HG03108 (cell line): ENCODE data around the gene PCSK6.

ENCODE experiments used
- ATAC-seq: cut with Tn5 transposase; IDR thresholded peaks from one replicate; pipeline ENCODE4 v1.9.1; 2021; ENCODE audit warnings: moderate library complexity; ENCODE audit not compliant: unreplicated experiment

The PCSK6 gene

DNA sequence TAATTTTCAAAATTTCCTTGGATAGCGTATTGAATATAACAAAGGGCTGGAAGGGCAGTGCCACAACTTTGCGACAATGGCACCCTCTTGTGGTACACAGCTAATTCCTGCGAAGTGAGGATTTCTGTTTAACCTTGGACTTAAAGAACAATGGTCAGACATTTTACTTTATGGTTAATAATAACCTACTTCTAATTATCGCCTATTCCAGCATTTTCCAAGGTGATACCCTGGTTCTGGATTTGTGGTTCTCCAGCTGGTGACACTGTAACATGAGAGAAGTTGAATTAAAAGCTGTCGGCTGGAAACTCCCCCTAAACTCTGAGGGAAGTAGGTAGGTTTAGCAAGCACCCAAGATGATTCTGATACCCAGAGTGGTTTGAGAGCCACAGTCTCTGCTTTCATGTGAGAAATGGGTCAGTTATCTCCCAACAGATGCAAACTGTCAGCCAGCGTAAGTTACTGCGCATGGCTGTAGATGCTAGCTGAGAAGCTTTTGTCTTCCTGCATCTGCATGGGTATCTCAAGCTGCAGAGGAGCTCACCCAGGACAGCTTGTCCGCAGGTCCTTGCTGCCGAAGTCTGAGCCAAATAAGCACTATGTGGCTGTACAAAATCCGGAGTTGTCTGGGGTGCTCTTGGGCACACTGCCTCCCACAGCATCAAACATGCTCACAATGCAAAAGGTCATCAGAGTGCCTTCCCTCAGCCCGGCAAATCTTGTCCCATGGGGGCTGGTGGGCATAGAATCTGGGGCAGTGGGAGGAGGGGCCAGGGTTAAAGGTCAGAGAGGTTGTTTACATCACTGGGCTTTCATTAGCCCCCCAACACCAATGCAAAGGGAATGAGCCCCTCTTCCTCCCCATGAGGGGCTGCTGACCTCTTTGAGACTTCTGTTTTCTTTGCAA, 231.0 kb downstream of the PCSK6 start:
- ATAC-seq = no peak

DNA sequence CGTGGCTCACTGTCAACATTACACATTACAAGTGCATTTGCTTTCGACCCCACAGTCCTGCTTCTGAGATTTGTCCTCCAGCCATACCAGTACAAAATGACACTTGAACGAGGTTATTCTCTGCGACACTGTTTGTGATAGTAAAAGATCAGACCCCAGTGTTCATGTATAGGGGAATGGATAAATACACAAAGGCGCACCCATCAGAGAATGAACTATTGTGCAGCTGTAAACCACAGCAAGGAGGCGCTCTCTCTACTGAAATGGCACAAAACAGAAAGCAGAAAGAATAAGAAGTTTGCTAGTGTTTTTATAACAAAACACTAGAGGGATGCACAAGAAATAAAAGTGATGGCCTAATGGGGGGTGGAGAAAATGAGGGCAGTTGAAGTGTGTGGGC, 232.8 kb downstream of the PCSK6 start:
- ATAC-seq = no peak

DNA sequence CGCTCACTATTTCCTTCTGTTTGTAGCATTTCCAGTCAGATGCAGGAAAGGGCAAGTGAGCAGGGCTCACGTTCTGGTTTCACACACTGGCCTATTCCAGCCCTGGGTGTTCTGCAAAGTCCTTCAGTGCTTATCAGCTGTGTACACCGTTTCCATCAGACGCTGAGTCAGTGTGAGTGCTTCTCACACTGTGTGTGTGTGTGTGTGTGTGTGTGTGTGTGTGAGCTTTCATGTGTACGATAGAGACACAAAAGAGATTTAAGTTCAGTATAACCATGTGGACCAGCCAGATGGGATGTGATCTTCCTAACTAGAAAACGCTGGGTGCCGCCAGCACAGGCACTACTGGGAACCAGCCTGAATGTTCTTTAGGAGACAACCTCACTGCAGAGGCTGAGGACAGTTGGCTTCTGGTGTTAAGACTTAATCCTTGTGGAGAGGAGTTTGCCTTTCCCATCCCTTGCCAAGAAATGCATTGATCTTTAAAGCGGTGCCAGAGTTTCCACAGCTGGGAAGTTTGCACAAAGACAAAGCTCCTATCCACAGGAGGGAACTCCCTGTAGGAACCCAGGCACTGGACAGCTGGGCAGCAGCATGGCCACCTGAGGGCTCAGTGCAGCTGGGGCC, 233.8 kb downstream of the PCSK6 start:
- ATAC-seq = no peak

DNA sequence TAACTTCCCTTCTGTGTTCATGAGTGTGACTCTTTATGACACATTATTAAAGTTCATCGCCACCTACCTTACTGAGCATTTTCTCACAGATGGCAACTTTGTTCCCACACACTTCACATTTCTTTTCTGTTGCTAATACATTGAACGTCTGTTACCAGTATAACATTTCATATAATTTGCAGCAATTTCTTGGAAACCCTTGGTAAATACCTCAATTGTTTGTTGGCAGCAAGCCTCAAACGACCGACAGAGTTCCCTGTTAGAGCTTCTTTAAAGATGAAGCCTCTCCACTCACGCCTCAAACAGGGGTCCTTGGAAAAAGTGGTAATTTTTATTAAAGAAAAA, 234.5 kb downstream of the PCSK6 start:
- ATAC-seq = no peak

DNA sequence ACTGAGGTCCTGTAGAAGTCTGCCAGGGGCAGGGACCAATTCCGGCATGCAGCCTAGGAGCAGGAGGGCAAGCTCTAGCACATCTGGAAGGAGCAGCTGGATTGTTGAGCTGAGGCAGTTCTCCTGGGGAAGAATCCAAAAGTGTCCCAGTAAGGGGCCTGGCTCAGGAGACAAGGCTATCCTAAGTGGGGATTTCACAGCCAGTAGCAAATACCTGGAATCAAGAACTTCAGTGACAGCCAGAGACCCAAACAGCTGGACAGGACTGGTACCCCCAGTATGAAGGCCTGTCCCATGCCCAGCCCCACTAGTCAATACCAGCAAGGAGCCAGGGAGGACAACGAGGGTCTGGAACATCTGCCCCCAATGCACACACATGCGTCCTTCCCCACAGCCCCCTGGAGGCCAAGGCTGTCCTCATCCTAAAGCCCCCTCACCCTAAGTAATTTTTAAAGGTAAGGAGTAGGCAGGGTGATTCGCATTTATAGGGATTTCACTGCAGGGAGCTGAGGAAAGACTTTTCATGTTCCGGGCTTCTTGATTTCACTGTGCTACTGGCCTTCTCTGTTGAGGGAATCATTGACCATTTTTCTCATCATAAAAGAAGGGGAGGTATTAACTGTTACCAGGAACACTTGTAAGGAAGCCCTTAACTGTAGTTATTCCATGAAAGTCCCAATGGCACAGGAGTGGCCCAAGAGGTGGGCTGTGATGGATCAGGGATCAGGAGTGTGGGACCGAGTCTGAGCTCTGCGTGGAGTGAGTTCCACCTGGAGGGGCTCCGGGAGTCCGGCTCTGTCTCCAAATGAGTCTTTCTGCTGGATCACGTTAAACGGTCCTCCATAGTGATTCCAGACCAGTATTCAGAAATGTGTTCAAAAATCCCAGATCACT, 235.1 kb downstream of the PCSK6 start:
- no peak for ATAC-seq
